H1 (cell line): ENCODE measurements around the gene HACD2. TPM values are rescaled to one million over a fixed set of nuclear protein-coding genes. Genes with fewer than 3 reads are reported as not detected.

Source experiments
- CTCF ChIA-PET: fragments of 300-600 bp; sonication (Branson Sonifier 250); formaldehyde crosslinking; loops from one replicate; lab custom pipeline; 2021; ENCODE audit not compliant: partially characterized antibody; lab: Charles Lee
- POLR2A ChIA-PET: fragments of 300-600 bp; sonication (Branson Sonifier 250); formaldehyde crosslinking; loops from one replicate; lab custom pipeline; 2021; ENCODE audit warnings: inconsistent platforms; ENCODE audit not compliant: partially characterized antibody; lab: Charles Lee
- DNase-seq, 2 experiments: peaks; one replicate each; pipeline versions ENCODE4 v3.0.0 to v3.0.0-alpha.2; 2010 to 2022; ENCODE audit warnings: low spot score in 2 of 2, low read depth in 1 of 2, mixed read lengths in 1 of 2
- FAIRE-seq: peaks from 2 replicates; lab custom pipeline; 2011; peaks lifted over from hg19 to GRCh38; lab: Jason Lieb, UNC
- H2AFZ ChIP-seq: 2 replicates; pipeline ENCODE4 v1.8.1; 2012; ENCODE audit warnings: low read length, inconsistent platforms
- H2AK5ac ChIP-seq: 2 replicates; pipeline ENCODE4 v1.6.1; 2013; ENCODE audit warnings: low read depth, low read length
- H2BK120ac ChIP-seq: replicated peaks from 2 replicates; pipeline ENCODE3; 2013; ENCODE audit warnings: low read depth, low read length, inconsistent platforms
- H2BK12ac ChIP-seq: 2 replicates; pipeline ENCODE4 v1.6.1; 2013; ENCODE audit warnings: low read depth, low read length
- H2BK15ac ChIP-seq: 2 replicates; pipeline ENCODE4 v1.6.1; 2013; ENCODE audit warnings: low read length
- H2BK20ac ChIP-seq: 2 replicates; pipeline ENCODE4 v1.6.1; 2013; ENCODE audit warnings: low read length
- H2BK5ac ChIP-seq: 2 replicates; pipeline ENCODE4 v1.6.1; 2013; ENCODE audit warnings: low read depth, low read length
- H3K14ac ChIP-seq: 2 replicates; pipeline ENCODE4 v1.6.1; 2013; ENCODE audit warnings: inconsistent platforms; ENCODE audit not compliant: insufficient read length
- H3K18ac ChIP-seq: 2 replicates; pipeline ENCODE4 v1.6.1; 2013; ENCODE audit warnings: low read length; ENCODE audit errors: extremely low read depth
- H3K23ac ChIP-seq: 2 replicates; pipeline ENCODE4 v1.6.1; 2013; ENCODE audit warnings: inconsistent platforms; ENCODE audit not compliant: insufficient read length
- H3K23me2 ChIP-seq: 2 replicates; pipeline ENCODE4 v1.6.1; 2013; ENCODE audit warnings: low read depth, low read length
- H3K27ac ChIP-seq: 2 replicates; pipeline ENCODE4 v1.6.1; 2011; ENCODE audit warnings: low read depth, low read length, inconsistent platforms
- H3K27me3 ChIP-seq, 4 experiments: replicated peaks in 1 of 4; 1 replicate in 1 of 4; 2 replicates in 3 of 4; pipeline versions ENCODE4 v1.6.1 to v1.8.1; 2011 to 2013; ENCODE audit warnings: low read length in 3 of 4, mild to moderate bottlenecking in 3 of 4, inconsistent platforms in 2 of 4, mixed read lengths in 2 of 4, moderate library complexity in 1 of 4; ENCODE audit not compliant: control insufficient read depth in 3 of 4, insufficient read depth in 3 of 4; ENCODE audit errors: extremely low read depth in 1 of 4
- H3K36me3 ChIP-seq, 4 experiments: 2 replicates each; pipeline versions ENCODE4 v1.6.1 to v1.8.1; 2011 to 2013; ENCODE audit warnings: mild to moderate bottlenecking in 4 of 4, low read length in 3 of 4, moderate library complexity in 2 of 4, control low read depth in 1 of 4, inconsistent platforms in 1 of 4; ENCODE audit not compliant: insufficient read depth in 4 of 4, control insufficient read depth in 2 of 4
- H3K4ac ChIP-seq: replicated peaks from 2 replicates; pipeline ENCODE3; 2013; ENCODE audit warnings: low read length, low read depth, mixed read lengths, inconsistent platforms; ENCODE audit not compliant: insufficient read length
- H3K4me1 ChIP-seq, 4 experiments: replicated peaks in 1 of 4; 1 replicate in 1 of 4; 2 replicates in 3 of 4; pipeline versions ENCODE4 v1.6.1 to v1.8.1; 2011 to 2013; ENCODE audit warnings: low read length in 3 of 4, inconsistent platforms in 2 of 4, mixed read lengths in 1 of 4; ENCODE audit not compliant: insufficient read depth in 4 of 4, control insufficient read depth in 3 of 4
- H3K4me2 ChIP-seq, 2 experiments: 2 replicates each; pipeline versions ENCODE4 v1.6.1 to v1.8.1; 2011 to 2013; ENCODE audit warnings: low read depth in 2 of 2, low read length in 2 of 2, control low read depth in 1 of 2, inconsistent platforms in 1 of 2, mild to moderate bottlenecking in 1 of 2; ENCODE audit not compliant: insufficient read depth in 1 of 2
- H3K4me3 ChIP-seq, 4 experiments: fragments of 200-600, 300-600 bp in 1 of 4; sonication (generic), shearing (Covaris generic), sonication (Bioruptor Twin) in 1 of 4; 2 replicates each; pipeline versions ENCODE4 v1.5.1 to v1.8.1; 2011 to 2016; ENCODE audit warnings: low read length in 4 of 4, low read depth in 3 of 4, control low read depth in 2 of 4, inconsistent platforms in 2 of 4, mild to moderate bottlenecking in 2 of 4, mixed read lengths in 1 of 4, moderate library complexity in 1 of 4; ENCODE audit not compliant: insufficient read depth in 2 of 4; ENCODE audit errors: extremely low read depth in 1 of 4
- H3K56ac ChIP-seq: replicated peaks from 2 replicates; pipeline ENCODE3; 2013; ENCODE audit warnings: low read depth, mild to moderate bottlenecking, mixed read lengths, low read length, inconsistent platforms; ENCODE audit not compliant: insufficient read length
- H3K79me1 ChIP-seq: 2 replicates; pipeline ENCODE4 v1.6.1; 2013; ENCODE audit warnings: low read depth, low read length, control low read depth
- H3K79me2 ChIP-seq, 2 experiments: 2 replicates each; pipeline versions ENCODE4 v1.6.1 to v1.8.1; 2012 to 2013; ENCODE audit warnings: low read length in 2 of 2, mild to moderate bottlenecking in 2 of 2, inconsistent platforms in 1 of 2; ENCODE audit not compliant: insufficient read depth in 2 of 2, control insufficient read depth in 1 of 2
- H3K9ac ChIP-seq, 4 experiments: replicated peaks in 1 of 4; 1 replicate in 1 of 4; 2 replicates in 3 of 4; pipeline versions ENCODE4 v1.6.1 to v1.8.1; 2011 to 2013; ENCODE audit warnings: low read depth in 3 of 4, low read length in 3 of 4, control low read depth in 2 of 4, mild to moderate bottlenecking in 2 of 4, moderate library complexity in 2 of 4, inconsistent platforms in 1 of 4; ENCODE audit errors: extremely low read depth in 1 of 4
- H3K9me3 ChIP-seq, 2 experiments: 2 replicates each; pipeline versions ENCODE4 v1.6.1 to v1.8.1; 2012 to 2013; ENCODE audit warnings: mild to moderate bottlenecking in 2 of 2, moderate library complexity in 2 of 2, control low read depth in 1 of 2, inconsistent platforms in 1 of 2, low read depth in 1 of 2, low read length in 1 of 2, mixed read lengths in 1 of 2; ENCODE audit not compliant: insufficient read depth in 2 of 2
- H4K20me1 ChIP-seq, 2 experiments: replicated peaks in 1 of 2; 2 replicates each; pipeline versions ENCODE3 to v1.8.1; 2011 to 2013; ENCODE audit warnings: inconsistent platforms in 2 of 2, low read length in 2 of 2, mild to moderate bottlenecking in 1 of 2; ENCODE audit not compliant: insufficient read depth in 2 of 2, control insufficient read depth in 1 of 2
- H4K5ac ChIP-seq: 2 replicates; pipeline ENCODE4 v1.6.1; 2013; ENCODE audit warnings: low read length, low read depth, mixed read lengths, inconsistent platforms; ENCODE audit not compliant: insufficient read length
- H4K8ac ChIP-seq: 2 replicates; pipeline ENCODE4 v1.8.0; 2013; ENCODE audit warnings: mild to moderate bottlenecking, moderate library complexity, low read length, inconsistent platforms; ENCODE audit not compliant: insufficient read depth; ENCODE audit errors: extremely low read depth
- H4K91ac ChIP-seq: replicated peaks from 2 replicates; pipeline ENCODE3; 2013; ENCODE audit warnings: low read length, mixed read lengths, inconsistent platforms; ENCODE audit not compliant: insufficient read length
- BCL11A ChIP-seq, 2 experiments: IDR thresholded peaks; one replicate each; pipeline ENCODE4 v1.6.1; 2011; ENCODE audit warnings: low read depth in 2 of 2, low read length in 2 of 2, mild to moderate bottlenecking in 2 of 2
- CBX5 ChIP-seq: fragments of 300-800, 300-1000 bp; sonication (generic); IDR thresholded peaks from 2 replicates; pipeline ENCODE4 v1.7.1; 2016; ENCODE audit warnings: antibody characterized with exemption, low read length, low read depth
- CBX8 ChIP-seq: fragments of 300-800, 300-1000 bp; sonication (generic); IDR thresholded peaks from 2 replicates; pipeline ENCODE4 v1.7.1; 2016; ENCODE audit warnings: low read depth, low read length, borderline replicate concordance
- CHD1 ChIP-seq: IDR thresholded peaks from 2 replicates; pipeline ENCODE4 v1.6.1; 2012; ENCODE audit warnings: low read depth, low read length, improper control_type of control experiment
- CREB1 ChIP-seq: IDR thresholded peaks from 2 replicates; pipeline ENCODE4 v1.6.1; 2012; ENCODE audit warnings: inconsistent platforms
- EZH2 ChIP-seq: fragments of 200-600 bp; sonication (generic); IDR thresholded peaks from 2 replicates; pipeline ENCODE4 v1.7.1; 2012; ENCODE audit warnings: low read depth, mild to moderate bottlenecking, moderate library complexity, low read length, inconsistent platforms; ENCODE audit not compliant: severe bottlenecking
- KDM5A ChIP-seq: fragments of 200-600 bp; IDR thresholded peaks from 2 replicates; pipeline ENCODE4 v1.7.1; 2012; ENCODE audit warnings: mild to moderate bottlenecking, low read length, inconsistent platforms, mixed read lengths
- MAFK ChIP-seq: IDR thresholded peaks from 2 replicates; pipeline ENCODE4 v1.6.1; 2012; ENCODE audit warnings: low read depth, mild to moderate bottlenecking, improper control_type of control experiment, low read length
- MAX ChIP-seq: IDR thresholded peaks from 2 replicates; pipeline ENCODE4 v1.6.1; 2012; ENCODE audit warnings: inconsistent platforms
- RXRA ChIP-seq: IDR thresholded peaks from 2 replicates; pipeline ENCODE4 v1.6.1; 2011; ENCODE audit warnings: low read depth, mild to moderate bottlenecking, low read length, moderate library complexity; ENCODE audit not compliant: insufficient read depth
- SIN3A ChIP-seq, 2 experiments: IDR thresholded peaks in 1 of 2; conservative IDR thresholded peaks in 1 of 2; 2 replicates each; pipeline ENCODE4 v1.6.1; 2011 to 2012; ENCODE audit warnings: low read length in 2 of 2, improper control_type of control experiment in 1 of 2, low read depth in 1 of 2, mild to moderate bottlenecking in 1 of 2
- TBP ChIP-seq: IDR thresholded peaks from 2 replicates; pipeline ENCODE4 v1.6.1; 2011; ENCODE audit warnings: low read depth, low read length, improper control_type of control experiment
- ZNF274 ChIP-seq: IDR thresholded peaks from 2 replicates; pipeline ENCODE4 v1.7.0; 2012; ENCODE audit warnings: low read length, borderline replicate concordance; ENCODE audit errors: extremely low read depth
- WGBS, 2 experiments: shearing (Covaris generic) in 1 of 2; methylation state at CpG; one replicate each; pipeline versions ENCODE4 v1.1.6 to v1.1.7; 2013 to 2015; ENCODE audit warnings: low lambda C conversion rate in 2 of 2, mixed read lengths in 2 of 2, inconsistent platforms in 1 of 2, low coverage in 1 of 2, missing lambda C conversion rate in 1 of 2; ENCODE audit not compliant: insufficient replicate concordance in 2 of 2, insufficient coverage in 1 of 2, insufficient read length in 1 of 2; ENCODE audit errors: extremely low coverage in 1 of 2, missing lambda C conversion rate in 1 of 2; 5-methylcytosine and 5-hydroxymethylcytosine counted together
- polyA plus RNA-seq, 7 experiments: library from polyadenylated mRNA; depleted of rRNA in 3 of 7; stranded (reverse) in 5 of 7; unstranded in 2 of 7; fragments of >200 nt in 5 of 7; fragments of 200-250 nt in 2 of 7; gene quantifications; 1 replicate in 5 of 7; 2 replicates in 1 of 7; 4 replicates in 1 of 7; pipeline versions ENCODE4 v1.2.1 to v1.2.3, GENCODE V29; 2011 to 2013; ENCODE audit warnings: missing spikeins in 2 of 7, mixed read lengths in 2 of 7
- total RNA-seq: library from RNA; stranded (reverse); fragmentation: NEBNext Ultra II Directional; extraction: Animal tissue kit (Norgen Biotek cat#: 25700); gene quantifications from 2 replicates; pipeline ENCODE4 v1.2.1, GENCODE V29; 2021

The HACD2 gene
- total and polyA plus RNA-seq, 2 of the 8 experiments (the other 6 are each of a cell fraction or from before 2014, with no cell fraction given), result 24.9 to 31.2 TPM

GRCh38 chr3:123527046-123527445 is 57.8 kb downstream of the HACD2 start:
- Histone ChIP-seq H4K5ac (no peak overlapping the region), H3K4ac (no peak overlapping the region), H3K18ac (no peak overlapping the region), H4K20me1 (no peaks in the 10 kb centered on the region), H3K23ac (no peak overlapping the region), H3K23me2 (no peaks in the 10 kb centered on the region), H3K9ac (no peak overlapping the region), H3K79me2 (no peaks in the 10 kb centered on the region), H2BK120ac (no peak overlapping the region), H2BK20ac (no peak overlapping the region), H3K4me1 (no peaks in the 10 kb centered on the region), H4K91ac (no peak overlapping the region), H3K27me3 (no peaks in the 10 kb centered on the region), H3K56ac (no peak overlapping the region)
- FAIRE-seq (no peak), DNase-seq (no peak)
- TF ChIP-seq KDM5A (no peak), CBX5 (no peak), CBX8 (no peak), TBP (no peak), BCL11A (IDR thresholded peaks at IDR 0.05; ENCODE audit: low read depth in 2 of 2, low read length in 2 of 2) (no peak), RXRA (no peak), CHD1 (no peak), EZH2 (no peak), ZNF274 (no peak), MAX (no peak), MAFK (no peak), SIN3A (conservative IDR thresholded peaks at IDR 0.05 in 1 of 2, IDR thresholded peaks at IDR 0.05 in 1 of 2; ENCODE audit: low read depth in 1 of 2, low read length in 2 of 2) (no peak), CREB1 (no peak)
- TF ChIP-seq, all 59 proteins: peak for 0
- POLR2A ChIA-PET, result no interaction called here
- no peak overlapping the region for H4K8ac ChIP-seq
- no peak overlapping the region for H2BK15ac ChIP-seq
- no peak overlapping the region for H3K27ac ChIP-seq
- H2AFZ ChIP-seq, result no peak overlapping the region
- H3K9me3 ChIP-seq, result no peaks in the 10 kb centered on the region
- WGBS, 2 experiments, result 83% methylated on average over 3 of the region's 3 CpGs; no CpG with 5 or more reads in 1 of the 2 experiments
- CTCF ChIA-PET, result interaction anchor here (0.8 to 1.3 kb wide), 4 partner anchors 32 to 115 kb away, joined by 3 read pairs; no protein-coding TSS in a partner anchor
- peaks cover 0 to 3% (median 1%) of the 10 kb centered on the region in 4 experiments; a peak in 2 of 8 replicates for H3K36me3 ChIP-seq
- no peak overlapping the region for H2BK12ac ChIP-seq
- no peak overlapping the region for H3K4me3 ChIP-seq
- no peak overlapping the region for H3K4me2 ChIP-seq
- H3K79me1 ChIP-seq, result no peaks in the 10 kb centered on the region
- H2AK5ac ChIP-seq, result no peak overlapping the region
- no peak overlapping the region for H2BK5ac ChIP-seq
- no peak overlapping the region for H3K14ac ChIP-seq
